HG03457 (cell line): ENCODE measurements around the gene MYO16.
"Not testable (repeated sequence)": the region's sequence is repeated elsewhere in the genome, so short reads cannot be mapped to it uniquely, and the experiment has no call there.

Experiments
- ATAC-seq: cut with Tn5 transposase; IDR thresholded peaks from one replicate; pipeline ENCODE4 v1.9.1; 2021; ENCODE audit warnings: moderate number of reproducible peaks; ENCODE audit not compliant: unreplicated experiment

Gene MYO16

DNA sequence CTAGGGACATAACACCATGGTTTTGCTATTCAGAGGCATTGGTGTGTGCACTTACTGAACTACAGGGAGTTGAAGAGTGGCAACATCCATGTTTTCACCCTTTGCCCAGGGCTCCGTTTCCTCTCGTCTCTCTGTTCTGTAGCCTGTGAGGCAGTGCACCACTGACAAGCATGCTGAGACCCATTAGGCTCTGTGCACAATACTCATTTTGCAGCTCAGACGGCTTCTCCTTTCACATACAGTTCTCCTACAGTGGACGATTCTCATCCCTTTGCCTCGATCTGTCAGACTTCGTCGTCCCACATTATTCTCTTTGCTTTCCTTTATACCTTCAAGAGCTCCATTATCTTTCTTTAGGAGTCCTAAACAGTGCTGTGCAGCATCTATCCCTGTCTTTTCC is 403.7 kb downstream of the MYO16 start:
- ATAC-seq: no peak

DNA sequence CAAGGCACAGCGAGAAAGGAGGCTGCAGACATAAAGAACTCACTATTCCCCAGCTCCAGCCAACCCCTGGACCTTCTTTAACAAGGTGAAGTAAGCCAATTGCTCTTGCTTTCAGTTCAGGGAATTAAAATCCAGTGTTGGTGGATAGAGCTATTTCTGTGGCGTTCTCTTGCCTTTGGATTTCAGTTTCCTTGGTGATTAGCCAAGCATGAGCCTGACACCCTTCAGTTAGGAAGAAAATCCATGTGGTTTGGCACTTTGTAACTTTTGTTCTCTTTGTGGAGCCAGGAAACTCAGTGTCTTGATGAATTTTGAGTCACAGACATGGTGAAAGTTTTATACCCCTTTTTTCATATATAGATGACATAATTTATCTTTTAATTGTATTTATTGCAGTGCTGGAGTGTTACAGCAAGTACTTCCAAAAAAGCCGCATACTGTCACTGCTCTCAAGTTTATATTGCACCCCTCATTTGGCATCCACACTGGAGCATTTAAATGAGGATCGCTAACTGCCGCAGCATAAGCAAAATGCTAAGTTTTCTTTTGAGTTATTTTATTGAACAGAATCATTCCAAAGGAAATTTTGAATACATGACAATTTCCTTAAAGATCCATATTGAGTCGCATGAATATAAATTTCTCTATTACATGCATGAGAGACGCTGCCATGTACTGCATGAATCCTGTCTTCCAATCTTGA is 406.8 kb downstream of the MYO16 start:
- ATAC-seq: no peak

DNA sequence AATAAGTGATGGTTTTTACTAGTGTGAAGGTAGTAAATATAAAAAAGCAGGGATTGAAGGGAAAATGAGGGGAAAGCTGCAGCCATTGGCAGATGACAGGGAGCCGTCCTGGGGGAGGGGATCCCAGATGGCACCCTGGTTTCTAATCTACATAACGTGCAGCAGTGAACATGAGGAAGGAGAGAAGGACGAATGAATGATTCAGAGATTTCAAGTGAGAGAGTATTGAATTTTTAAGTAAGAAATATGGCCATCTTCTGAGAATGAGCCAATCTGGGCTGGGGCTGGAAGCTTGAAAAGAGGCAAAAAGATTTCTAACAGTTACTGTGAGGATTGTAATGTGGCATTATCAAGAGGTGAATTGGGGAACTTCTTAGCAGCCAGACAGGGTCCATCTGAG is 414.2 kb downstream of the MYO16 start:
- ATAC-seq: no peak

DNA sequence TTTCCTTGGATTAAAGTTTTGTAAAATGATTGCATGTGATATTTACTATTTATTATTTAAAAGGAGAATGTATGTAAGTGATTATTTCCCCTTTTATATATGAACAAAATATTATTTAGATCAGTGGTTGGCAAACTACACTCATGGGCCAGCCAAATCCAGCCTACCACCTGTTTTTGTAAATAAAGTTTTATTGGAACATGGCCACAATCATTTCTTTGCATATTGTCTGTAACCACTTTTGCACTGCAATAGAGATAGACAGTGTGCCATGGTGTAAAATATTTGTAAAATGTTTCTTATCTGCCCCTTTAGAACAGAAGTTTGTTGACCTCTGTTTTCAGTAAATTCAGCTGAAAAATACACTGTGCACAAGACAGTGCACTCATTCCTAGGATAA is 426.4 kb downstream of the MYO16 start:
- ATAC-seq: no peak

DNA sequence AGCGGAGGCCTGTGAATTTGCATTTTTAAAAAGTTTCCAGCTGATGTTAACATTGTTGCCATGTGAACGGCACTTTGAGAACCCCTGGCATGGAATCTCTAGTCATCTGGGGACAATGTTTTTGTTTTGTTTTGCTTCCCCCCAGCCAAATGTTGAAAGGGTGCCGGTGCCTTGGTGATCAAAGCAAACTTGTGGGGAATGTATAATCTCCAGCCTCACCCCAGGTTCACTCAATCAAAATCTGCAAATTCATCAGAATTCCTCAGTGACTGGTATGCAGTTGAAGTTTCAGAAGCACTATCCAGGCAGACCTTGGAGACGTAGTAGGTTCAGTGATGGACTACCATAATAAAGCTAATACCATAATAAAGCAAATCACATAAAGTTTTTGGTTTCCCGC is 428.7 kb downstream of the MYO16 start:
- ATAC-seq: no peak

DNA sequence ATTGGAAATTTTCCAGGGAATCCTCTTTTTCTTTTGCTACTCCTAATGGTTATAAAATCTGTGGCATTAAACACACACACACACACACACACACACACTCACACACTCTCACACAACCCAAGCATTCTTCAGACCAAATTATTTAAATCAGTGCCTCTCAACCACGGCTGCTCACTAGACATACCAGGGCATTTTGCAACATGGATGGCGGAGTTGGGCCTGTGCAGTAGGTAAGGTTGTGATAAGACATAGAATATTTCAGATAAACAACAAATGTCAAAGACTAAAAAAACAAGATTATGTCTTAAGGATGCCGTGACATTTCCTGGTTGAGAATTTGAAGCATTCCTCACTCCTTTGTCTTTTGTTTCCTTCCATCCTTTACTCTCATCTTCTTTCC is 443.1 kb downstream of the MYO16 start:
- ATAC-seq: no peak

DNA sequence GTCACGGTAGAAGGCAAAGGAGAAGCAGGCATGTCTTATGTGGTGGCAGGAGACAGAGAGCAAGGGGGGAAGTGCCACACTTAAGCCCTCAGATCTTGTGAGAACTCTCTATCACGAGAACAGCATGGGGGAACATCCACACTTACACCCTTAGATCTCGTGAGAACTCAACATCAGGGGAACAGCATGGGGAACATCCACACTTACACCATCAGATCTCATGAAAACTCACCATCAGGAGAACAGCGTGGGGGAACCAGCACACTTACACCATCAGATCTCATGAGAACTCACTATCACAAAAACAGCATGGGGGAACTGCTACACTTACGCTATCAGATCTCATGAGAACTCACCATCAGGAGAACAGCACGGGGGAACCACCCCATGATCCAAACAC is 445.0 kb downstream of the MYO16 start:
- no peak for ATAC-seq

DNA sequence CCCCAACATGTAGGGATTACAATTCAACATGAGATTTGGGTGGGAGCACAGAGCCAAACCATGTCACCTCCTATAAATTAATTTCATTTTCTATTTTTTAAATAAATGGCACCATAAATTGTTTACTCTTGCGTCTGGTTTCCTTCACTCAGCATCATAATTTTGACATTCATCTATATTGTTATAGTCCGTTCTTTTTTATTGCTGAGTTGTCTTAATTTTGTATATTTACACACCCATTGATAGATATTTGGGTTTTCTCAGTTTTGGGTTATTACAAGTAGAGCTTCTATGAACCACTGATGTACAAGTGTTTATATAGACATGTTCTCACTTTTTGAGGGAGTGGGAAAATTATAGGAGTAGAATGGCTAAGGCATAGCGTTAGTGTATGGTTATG is 445.4 kb downstream of the MYO16 start:
- no peak for ATAC-seq

DNA sequence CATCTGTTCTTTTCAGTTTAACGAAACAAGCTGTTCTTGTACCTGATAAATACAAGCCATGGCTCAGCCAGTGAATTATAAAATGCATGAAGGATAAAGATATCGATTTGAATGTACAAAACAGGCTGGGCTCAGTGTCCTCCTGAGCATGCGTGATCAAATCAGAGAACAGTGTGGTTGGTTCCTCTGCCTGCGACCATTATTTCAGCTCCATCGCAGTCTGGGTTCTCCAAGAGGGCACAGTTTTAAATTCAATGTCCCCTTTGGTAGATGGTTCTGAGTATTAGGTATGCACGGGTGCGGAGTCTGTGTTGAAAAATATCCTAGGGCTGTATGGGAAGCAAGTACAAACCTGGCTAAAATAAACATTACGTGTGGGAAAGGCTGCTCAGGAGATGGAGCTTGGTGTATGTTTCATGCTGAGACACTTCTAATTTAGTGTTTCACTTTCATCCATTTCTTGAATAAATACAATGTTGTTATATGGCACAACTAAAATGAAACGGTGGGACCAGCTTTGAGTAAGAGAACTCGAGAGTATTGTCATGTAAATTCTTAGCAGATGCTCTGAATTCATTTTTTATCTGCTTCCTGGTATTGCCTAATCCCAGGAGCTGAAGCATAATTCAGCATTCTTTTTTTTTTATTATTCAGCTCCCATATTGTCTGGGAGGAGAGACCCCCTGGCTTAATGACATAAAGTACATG is 458.7 kb downstream of the MYO16 start:
- no peak for ATAC-seq

DNA sequence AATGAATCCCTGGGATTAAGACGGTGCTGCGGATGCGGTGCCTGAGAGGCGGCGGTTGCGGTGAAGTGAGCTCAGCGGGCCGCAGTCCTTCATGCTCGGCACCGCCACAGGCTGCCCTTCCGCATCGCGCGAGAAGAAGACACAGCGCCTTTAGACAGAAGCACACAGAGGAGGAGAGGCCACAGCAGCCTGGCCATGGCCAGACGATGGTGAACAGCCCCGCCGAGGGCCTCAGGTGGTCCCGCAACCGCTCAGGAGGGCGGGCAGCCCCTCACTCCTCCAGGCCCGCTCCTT is 459.2 kb downstream of the MYO16 start:
- ATAC-seq: no peak

DNA sequence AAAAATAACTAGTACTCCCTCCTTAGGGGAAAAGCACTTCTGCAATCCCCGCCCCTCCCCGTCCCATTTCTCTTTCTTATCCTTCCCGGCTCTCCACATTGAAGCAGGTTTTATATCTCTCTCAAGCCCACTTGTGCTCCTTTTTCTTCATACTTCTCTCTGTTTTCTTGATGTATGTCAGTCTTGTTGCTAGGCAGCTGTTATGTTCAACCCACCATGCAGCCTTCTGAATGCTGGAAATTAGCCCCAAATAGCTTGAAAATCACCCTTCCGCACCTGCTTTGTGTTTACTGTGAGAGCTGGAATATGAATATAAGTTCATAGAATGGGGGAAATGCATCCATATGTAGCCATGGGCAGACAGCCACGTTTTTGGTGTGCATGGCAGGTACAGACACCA is 461.4 kb downstream of the MYO16 start:
- no peak for ATAC-seq

DNA sequence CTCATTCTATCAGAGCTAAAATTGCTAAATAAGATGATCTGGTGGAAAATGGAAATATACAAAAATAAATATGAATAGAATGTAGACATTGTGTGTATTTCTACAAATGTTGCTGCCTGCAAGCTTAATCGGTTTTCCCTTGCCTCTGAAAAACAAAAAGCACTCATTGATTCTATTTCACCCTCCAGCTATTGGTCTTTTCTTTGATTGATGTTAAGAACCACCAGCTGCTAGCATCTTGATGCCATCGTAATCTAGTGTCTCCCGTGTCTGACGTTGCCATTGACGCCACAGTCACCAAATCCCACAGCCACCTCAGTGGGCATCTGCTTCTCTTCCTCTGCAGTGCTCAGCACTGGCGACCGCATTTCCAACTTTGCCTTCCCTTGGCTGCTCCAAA is 461.8 kb downstream of the MYO16 start:
- no peak for ATAC-seq

DNA sequence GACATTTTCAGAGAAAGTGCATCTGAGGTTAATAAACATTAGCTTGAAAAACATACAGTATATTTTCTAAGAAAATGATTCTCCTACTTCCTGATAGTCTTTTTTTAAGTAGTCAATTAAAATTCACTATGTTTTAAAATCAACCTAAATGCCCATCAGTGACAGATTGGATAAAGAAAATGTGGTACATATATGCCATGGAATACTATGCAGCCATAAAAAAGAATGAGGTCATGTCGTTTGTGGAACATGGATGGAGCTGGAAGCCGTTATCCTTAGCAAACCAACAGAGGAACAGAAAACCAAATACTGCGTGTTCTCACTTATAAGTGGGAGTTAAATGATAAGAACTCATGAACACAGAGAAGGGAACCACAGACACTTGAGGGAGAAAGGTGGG is 462.8 kb downstream of the MYO16 start:
- ATAC-seq: not testable (repeated sequence)

DNA sequence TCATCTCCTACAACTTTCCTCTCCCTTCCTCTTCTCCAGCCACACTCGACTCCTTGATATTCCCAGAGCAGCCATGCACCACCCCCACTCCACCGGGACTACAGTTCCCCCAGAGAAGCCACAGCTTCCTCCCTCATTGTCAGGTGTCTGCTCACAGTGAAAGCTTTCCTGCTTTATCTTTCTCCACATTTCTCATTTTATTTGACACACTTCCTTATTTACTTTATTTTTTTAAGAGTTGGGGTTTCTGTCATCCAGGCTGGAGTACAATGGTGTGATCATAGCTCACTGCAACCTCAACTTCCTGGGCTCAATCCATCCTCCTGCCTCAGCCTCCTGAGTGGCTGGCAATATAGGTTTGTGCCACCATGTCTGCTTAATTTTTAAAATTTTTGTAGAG is 464.6 kb downstream of the MYO16 start:
- no peak for ATAC-seq

DNA sequence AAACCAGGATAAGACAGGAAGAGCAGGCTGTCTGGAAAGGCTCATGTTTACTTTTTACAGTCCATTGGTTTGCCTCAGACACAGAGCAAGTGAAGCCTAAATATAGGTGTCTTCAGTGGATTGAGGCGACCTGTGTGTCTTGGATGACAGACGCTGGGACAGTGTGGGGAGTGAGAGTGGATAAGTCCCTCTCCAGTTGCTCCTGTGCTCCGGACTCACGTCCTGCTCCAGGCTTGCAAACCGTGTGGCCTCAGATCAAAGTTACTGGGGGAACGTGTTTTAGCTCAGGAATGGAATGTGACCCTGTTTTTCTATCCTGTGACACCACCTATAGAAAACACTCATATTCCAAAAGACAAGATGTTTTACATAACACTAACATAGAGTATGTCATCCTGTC is 465.7 kb downstream of the MYO16 start:
- no peak for ATAC-seq

DNA sequence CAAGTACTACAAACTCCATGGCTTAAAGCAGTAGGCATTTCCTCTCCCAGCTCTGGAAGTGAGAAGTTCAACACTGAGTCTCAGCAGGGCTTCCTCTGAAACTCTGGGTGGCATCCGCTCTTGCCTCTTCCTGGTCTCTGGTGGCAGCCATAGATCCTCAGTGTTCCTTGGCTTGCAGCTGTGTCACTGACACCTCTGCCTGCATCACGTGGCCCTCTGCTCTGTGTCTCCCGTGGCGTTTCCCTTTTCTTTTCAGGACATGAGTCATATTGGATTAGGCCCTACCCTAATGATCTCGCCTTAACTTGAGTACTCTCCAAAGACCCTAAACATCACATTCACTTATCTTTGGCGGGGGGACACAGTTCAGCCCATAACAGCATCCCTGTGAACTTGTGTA is 466.7 kb downstream of the MYO16 start:
- ATAC-seq: no peak

DNA sequence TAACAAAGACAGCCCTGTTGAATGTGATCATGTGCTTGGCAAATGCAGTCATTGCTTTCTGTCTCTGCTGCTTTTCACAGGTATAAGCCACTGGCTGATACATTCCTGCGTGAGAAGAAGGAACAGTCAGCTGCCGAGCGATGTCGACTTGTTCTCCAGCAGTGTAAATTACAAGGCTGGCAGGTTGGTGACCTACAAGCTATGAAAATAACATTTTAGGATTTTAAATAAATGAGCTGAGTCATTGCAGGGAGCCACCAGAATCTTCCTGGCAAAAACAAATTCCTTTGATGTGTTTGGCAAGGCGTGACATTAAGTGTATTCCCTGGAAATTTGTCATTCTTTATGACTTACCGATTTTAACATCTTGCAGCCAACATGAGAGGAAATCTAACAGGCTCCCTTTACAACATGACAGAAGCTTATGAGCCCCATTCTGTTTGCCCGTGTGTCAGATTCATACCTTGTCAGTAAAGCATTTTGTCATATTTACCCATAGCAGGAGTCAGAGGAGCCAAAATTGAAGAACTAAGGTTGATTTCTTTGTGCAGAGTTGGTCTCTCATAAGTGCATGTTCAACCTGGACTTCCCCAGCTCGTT is 471.4 kb downstream of the MYO16 start:
- ATAC-seq: no peak

DNA sequence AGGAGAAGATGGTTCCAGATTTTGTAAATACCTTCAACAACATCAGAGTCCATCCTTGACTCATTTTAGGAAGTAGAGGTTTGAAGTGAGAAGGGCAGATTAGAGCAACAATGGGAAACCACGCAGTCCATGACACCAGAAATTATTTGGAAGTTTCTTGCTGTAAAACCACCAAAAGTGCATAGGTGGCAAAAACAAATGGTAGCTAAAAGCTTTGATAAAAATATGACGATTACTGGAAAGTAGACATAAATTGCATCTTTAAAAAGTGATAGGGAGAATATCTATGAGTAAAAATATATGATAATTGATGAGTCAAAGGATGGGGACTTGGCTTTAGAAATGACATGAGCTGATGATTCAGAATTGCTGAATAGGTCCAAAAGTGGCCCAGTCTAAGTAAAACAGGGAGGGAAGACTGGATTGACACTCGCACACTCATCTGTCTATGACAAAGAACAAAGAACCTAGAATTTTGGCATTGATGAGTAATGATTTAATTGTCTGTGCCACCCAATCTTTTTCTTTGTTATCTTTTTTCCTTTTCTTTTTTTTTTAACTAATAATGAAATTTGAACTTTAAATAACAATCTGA is 472.2 kb downstream of the MYO16 start:
- no peak for ATAC-seq

DNA sequence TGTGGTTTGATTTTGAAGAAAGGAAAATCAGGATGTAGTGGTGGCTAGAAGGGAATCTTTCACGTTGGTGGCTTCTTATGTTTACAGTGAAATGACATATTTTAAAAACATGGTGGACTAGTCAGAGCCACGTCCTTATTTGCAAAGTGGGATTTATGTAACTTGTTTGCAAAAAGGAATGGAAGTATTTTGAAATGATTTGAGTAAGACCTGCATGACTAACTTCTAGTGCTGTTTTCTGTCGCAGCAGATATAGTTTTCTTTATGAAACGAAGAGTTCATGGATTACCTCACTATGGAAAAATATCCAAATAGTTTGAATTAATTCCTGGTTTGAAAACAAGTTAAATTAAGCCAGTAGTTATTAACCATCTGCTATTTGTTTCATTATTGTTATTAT is 476.5 kb downstream of the MYO16 start:
- ATAC-seq: no peak

DNA sequence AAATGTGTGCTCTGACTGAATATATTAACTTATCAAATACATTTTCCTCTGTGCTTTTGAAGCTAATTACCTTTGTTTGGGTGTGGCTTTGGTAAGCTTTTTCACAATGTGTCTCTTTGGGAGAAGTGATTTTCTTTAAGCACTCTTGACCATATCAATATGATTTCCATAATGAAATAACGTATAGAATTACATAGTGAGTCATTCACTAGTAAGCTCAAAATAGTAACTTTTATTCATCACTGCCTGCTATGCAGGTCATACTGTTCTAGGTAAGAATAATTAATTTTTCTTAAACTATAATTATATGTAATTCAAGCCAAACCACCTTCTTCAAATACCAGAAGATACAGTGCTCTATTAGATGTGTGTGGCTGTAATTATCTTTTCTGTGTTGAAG is 480.7 kb downstream of the MYO16 start:
- ATAC-seq: no peak

DNA sequence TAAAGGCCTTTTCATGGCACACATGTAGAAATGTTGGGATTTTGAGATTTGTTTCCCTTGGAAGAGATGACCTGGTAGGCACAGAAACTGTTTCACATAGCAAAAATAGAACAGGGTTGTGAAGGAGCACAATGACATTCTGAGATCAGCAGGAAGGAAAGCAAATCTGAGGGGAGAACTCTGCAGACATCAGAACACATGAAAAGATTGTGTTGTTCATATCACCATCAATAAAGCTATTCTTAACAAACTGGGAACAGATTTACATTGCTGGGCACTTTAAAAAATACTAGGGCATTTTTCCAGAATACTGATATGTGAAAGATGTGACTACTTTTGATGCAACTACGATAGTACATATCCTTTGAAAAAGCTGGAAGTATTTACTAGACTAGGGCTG is 481.7 kb downstream of the MYO16 start:
- no peak for ATAC-seq

DNA sequence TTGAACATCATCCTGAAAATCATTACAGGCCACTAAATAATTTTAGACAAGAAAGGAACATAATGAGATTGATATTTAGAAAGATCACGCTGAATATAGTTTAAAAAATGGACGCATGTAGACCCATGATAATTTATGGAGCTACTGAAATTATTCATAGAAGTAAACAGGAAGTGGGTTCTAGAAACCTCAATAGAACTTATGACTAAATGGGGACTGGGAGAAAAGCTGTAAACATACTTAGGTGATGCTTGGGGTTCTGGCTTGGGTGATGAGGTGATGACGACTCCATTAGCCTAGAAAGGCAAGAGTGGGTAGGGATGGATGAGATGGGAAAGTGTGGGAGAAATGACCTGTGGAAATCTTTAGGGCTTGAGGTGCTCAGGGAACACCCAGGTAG is 484.0 kb downstream of the MYO16 start:
- no peak for ATAC-seq
